ENCODE results near the gene OR51B4. TPM values are rescaled to one million over a fixed set of nuclear protein-coding genes. Genes with fewer than 3 reads are reported as not detected.

OR51B4 gene
- polyA plus RNA-seq, 1 donor from 2014 or later, result not detected

DNA sequence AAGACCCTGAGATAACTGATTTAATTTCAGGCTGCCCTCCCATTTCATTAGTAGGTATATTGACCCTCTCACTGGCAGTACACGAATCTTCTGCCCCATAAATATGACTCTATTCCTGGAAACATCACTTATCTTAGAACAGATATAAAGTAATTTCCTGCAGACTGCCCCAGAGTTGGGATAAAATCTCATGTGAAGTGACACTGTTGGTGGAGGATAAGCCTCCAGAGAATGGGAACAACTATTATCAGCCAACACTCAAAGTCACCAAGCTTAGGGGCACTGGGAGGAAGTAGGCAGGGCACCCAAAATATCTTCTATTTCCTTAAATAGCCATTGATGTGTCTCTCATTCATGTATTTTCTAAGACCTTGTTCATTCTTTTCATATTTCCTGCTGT lies 33.4 kb upstream of the OR51B4 start:
- Histone ChIP-seq H4K20me1 (ENCODE audit: insufficient read depth) (no peaks in the 10 kb centered on the region), H3K9ac (ENCODE audit: low read length) (no peak overlapping the region)
- TF ChIP-seq SMC3 (conservative IDR thresholded peaks at IDR 0.05; ENCODE audit: poor library complexity), result no peak
- TF ChIP-seq, protein P1, sequence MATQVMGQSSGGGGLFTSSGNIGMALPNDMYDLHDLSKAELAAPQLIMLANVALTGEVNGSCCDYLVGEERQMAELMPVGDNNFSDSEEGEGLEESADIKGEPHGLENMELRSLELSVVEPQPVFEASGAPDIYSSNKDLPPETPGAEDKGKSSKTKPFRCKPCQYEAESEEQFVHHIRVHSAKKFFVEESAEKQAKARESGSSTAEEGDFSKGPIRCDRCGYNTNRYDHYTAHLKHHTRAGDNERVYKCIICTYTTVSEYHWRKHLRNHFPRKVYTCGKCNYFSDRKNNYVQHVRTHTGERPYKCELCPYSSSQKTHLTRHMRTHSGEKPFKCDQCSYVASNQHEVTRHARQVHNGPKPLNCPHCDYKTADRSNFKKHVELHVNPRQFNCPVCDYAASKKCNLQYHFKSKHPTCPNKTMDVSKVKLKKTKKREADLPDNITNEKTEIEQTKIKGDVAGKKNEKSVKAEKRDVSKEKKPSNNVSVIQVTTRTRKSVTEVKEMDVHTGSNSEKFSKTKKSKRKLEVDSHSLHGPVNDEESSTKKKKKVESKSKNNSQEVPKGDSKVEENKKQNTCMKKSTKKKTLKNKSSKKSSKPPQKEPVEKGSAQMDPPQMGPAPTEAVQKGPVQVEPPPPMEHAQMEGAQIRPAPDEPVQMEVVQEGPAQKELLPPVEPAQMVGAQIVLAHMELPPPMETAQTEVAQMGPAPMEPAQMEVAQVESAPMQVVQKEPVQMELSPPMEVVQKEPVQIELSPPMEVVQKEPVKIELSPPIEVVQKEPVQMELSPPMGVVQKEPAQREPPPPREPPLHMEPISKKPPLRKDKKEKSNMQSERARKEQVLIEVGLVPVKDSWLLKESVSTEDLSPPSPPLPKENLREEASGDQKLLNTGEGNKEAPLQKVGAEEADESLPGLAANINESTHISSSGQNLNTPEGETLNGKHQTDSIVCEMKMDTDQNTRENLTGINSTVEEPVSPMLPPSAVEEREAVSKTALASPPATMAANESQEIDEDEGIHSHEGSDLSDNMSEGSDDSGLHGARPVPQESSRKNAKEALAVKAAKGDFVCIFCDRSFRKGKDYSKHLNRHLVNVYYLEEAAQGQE (IDR thresholded peaks at IDR 0.05; ENCODE audit: borderline replicate concordance), result no peak
- no peak for TF ChIP-seq EZH2 (IDR thresholded peaks at IDR 0.05; ENCODE audit: borderline replicate concordance, insufficient read depth, low read length, poor library complexity, severe bottlenecking)
- no peak for TF ChIP-seq POLR2AphosphoS5 (IDR thresholded peaks at IDR 0.05)
- TF ChIP-seq, protein P2, sequence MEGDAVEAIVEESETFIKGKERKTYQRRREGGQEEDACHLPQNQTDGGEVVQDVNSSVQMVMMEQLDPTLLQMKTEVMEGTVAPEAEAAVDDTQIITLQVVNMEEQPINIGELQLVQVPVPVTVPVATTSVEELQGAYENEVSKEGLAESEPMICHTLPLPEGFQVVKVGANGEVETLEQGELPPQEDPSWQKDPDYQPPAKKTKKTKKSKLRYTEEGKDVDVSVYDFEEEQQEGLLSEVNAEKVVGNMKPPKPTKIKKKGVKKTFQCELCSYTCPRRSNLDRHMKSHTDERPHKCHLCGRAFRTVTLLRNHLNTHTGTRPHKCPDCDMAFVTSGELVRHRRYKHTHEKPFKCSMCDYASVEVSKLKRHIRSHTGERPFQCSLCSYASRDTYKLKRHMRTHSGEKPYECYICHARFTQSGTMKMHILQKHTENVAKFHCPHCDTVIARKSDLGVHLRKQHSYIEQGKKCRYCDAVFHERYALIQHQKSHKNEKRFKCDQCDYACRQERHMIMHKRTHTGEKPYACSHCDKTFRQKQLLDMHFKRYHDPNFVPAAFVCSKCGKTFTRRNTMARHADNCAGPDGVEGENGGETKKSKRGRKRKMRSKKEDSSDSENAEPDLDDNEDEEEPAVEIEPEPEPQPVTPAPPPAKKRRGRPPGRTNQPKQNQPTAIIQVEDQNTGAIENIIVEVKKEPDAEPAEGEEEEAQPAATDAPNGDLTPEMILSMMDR (IDR thresholded peaks at IDR 0.05; ENCODE audit: poor library complexity, severe bottlenecking), result no peak
- TF ChIP-seq EP300 (conservative IDR thresholded peaks at IDR 0.05; ENCODE audit: poor library complexity, severe bottlenecking), result no peak
- TF ChIP-seq RAD21 (conservative IDR thresholded peaks at IDR 0.05), result no peak
- TF ChIP-seq MXI1 (conservative IDR thresholded peaks at IDR 0.05; ENCODE audit: poor library complexity, severe bottlenecking), result no peak
- TF ChIP-seq TAF1 (IDR thresholded peaks at IDR 0.05; ENCODE audit: low read depth), result no peak

DNA sequence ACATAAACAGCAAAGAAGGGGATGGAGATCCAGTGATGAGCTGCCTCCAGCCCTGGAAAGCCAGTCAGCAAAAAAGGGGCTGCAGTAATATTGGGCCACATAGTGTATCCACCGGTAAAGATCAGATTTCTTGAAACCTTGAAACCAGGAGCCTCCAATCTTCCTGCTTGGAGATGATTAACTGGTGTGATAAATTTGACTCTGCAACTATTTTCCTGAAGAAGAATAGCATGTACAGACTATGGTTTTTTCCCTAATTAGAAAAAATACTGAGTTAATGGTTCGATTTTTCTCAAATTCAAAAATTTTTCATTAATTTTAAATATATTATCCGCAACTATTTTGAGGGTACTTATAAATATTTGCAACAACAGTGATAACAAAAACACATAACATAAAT lies 22.5 kb upstream of the OR51B4 start, which contains the start of gene OR51B2:
TSS of gene OR51B2 (minus strand) at position 101 of the 400 bp plus-strand sequence. CDS start at position 101, 0 bp downstream.
- Histone ChIP-seq H3K9me3 (ENCODE audit: low read length) (no peaks in the 10 kb centered on the region), H3K4me2 (ENCODE audit: low read length) (no peak within 1 kb of the TSS), H3F3A (ENCODE audit: insufficient read depth, low read length, poor library complexity, severe bottlenecking) (no peaks in the 10 kb centered on the region), H3K9me2 (ENCODE audit: insufficient read depth, low read length) (no peaks in the 10 kb centered on the region), H3K79me2 (replicated peaks; ENCODE audit: insufficient read depth, low read length) (no peaks in the 10 kb centered on the region), H3K27ac (ENCODE audit: low read length) (no peak within 1 kb of the TSS), H4K20me1 (ENCODE audit: insufficient read depth) (no peaks in the 10 kb centered on the region), H2AFZ (ENCODE audit: low read depth, low read length) (no peak within 1 kb of the TSS), H3K9ac (ENCODE audit: low read length) (no peak within 1 kb of the TSS), H3K27me3 (ENCODE audit: insufficient read depth, low read depth, low read length) (no peaks in the 10 kb centered on the region), H3K36me3 (ENCODE audit: insufficient read depth, low read length) (no peaks in the 10 kb centered on the region), H3K4me3 (ENCODE audit: low read length) (no peak within 1 kb of the TSS)
- no peak for TF ChIP-seq TAF1 (IDR thresholded peaks at IDR 0.05; ENCODE audit: low read depth)

More for the DNA sequence above, 33.4 kb upstream of the OR51B4 start:
- H3K79me2 ChIP-seq (replicated peaks; ENCODE audit: insufficient read depth, low read length), result no peaks in the 10 kb centered on the region
- no peak overlapping the region for H2AFZ ChIP-seq (ENCODE audit: low read depth, low read length)
- H3K36me3 ChIP-seq (ENCODE audit: insufficient read depth, low read length), result no peaks in the 10 kb centered on the region
- H3K4me3 ChIP-seq (ENCODE audit: low read length), result no peak overlapping the region
- H3K9me3 ChIP-seq (ENCODE audit: low read length), result no peaks in the 10 kb centered on the region
- H3K9me2 ChIP-seq (ENCODE audit: insufficient read depth, low read length), result no peaks in the 10 kb centered on the region
- no peaks in the 10 kb centered on the region for H3F3A ChIP-seq (ENCODE audit: insufficient read depth, low read length, poor library complexity, severe bottlenecking)
- no peak overlapping the region for H3K27ac ChIP-seq (ENCODE audit: low read length)
- H3K27me3 ChIP-seq (ENCODE audit: insufficient read depth, low read depth, low read length), result no peaks in the 10 kb centered on the region
- no peak overlapping the region for H3K4me2 ChIP-seq (ENCODE audit: low read length)

DNA sequence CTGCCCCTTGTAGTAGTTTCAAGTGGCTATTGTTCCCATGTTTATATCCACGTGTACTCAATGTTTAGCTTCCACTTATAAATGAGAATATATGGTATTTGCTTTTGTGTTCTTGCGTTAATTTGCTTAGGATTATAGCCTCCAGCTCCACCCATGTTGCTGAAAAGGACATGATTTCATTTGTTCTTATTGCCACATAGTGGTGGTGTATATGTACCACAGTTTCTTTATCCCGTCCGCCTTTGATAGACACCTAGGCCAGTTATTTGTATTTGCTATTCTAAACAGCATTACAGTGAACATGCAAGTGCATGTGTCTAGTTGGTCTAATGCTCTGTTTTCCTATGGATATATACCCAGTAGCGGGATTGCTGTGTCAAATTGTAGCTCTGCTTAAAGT lies 15.5 kb upstream of the OR51B4 start:
- Histone ChIP-seq H3K36me3 (ENCODE audit: insufficient read depth, low read length) (no peaks in the 10 kb centered on the region), H3K79me2 (replicated peaks; ENCODE audit: insufficient read depth, low read length) (no peaks in the 10 kb centered on the region), H3F3A (ENCODE audit: insufficient read depth, low read length, poor library complexity, severe bottlenecking) (no peaks in the 10 kb centered on the region), H2AFZ (ENCODE audit: low read depth, low read length) (no peak overlapping the region), H4K20me1 (ENCODE audit: insufficient read depth) (no peaks in the 10 kb centered on the region), H3K9ac (ENCODE audit: low read length) (no peak overlapping the region), H3K4me3 (ENCODE audit: low read length) (no peak overlapping the region), H3K4me2 (ENCODE audit: low read length) (no peak overlapping the region), H3K27ac (ENCODE audit: low read length) (no peak overlapping the region), H3K27me3 (ENCODE audit: insufficient read depth, low read depth, low read length) (no peaks in the 10 kb centered on the region), H3K9me3 (ENCODE audit: low read length) (no peaks in the 10 kb centered on the region), H3K9me2 (ENCODE audit: insufficient read depth, low read length) (no peaks in the 10 kb centered on the region)
- TF ChIP-seq RAD21 (conservative IDR thresholded peaks at IDR 0.05) (no peak), SMC3 (conservative IDR thresholded peaks at IDR 0.05; ENCODE audit: poor library complexity) (no peak), EZH2 (IDR thresholded peaks at IDR 0.05; ENCODE audit: borderline replicate concordance, insufficient read depth, low read length, poor library complexity, severe bottlenecking) (no peak), EP300 (conservative IDR thresholded peaks at IDR 0.05; ENCODE audit: poor library complexity, severe bottlenecking) (no peak), MXI1 (conservative IDR thresholded peaks at IDR 0.05; ENCODE audit: poor library complexity, severe bottlenecking) (no peak), POLR2AphosphoS5 (IDR thresholded peaks at IDR 0.05) (no peak), TAF1 (IDR thresholded peaks at IDR 0.05; ENCODE audit: low read depth) (no peak)
- TF ChIP-seq, protein P1 (IDR thresholded peaks at IDR 0.05; ENCODE audit: borderline replicate concordance), result no peak
- TF ChIP-seq, protein P2 (IDR thresholded peaks at IDR 0.05; ENCODE audit: poor library complexity, severe bottlenecking), result no peak
